Activated CD8-positive, alpha-beta T cell treated with anti-CD3 and anti-CD28 coated beads for 36 hours (primary cell): Measurements from ENCODE around the gene GRID1. TPM values are rescaled to one million over a fixed set of nuclear protein-coding genes. Genes with fewer than 3 reads are reported as not detected.

Experiments
- ATAC-seq: fragments of 200-7000 bp; cut with Tn5 transposase; one replicate; pipeline ENCODE4 v1.10.0; 2021; ENCODE audit warnings: mild to moderate bottlenecking, moderate library complexity
- CTCF ChIA-PET: fragments of 350-600 bp; sonication (Branson Sonifier 250); formaldehyde crosslinking; loops from one replicate; lab custom pipeline; 2021; ENCODE audit warnings: antibody characterized with exemption; lab: Charles Lee
- POLR2A ChIA-PET: fragments of 350-600 bp; sonication (Branson Sonifier 250); formaldehyde crosslinking; loops from one replicate; lab custom pipeline; 2021; ENCODE audit warnings: antibody characterized with exemption; lab: Charles Lee
- DNase-seq: peaks from one replicate; pipeline ENCODE4 v3.0.0-alpha.2; 2020
- H3K27ac Mint-ChIP-seq: one replicate; pipeline ENCODE4 v1.8.0; 2021; ENCODE audit warnings: mild to moderate bottlenecking, mixed read lengths
- H3K27me3 Mint-ChIP-seq: one replicate; pipeline ENCODE4 v1.8.0; 2021; ENCODE audit warnings: mixed read lengths
- H3K36me3 Mint-ChIP-seq: one replicate; pipeline ENCODE4 v1.8.0; 2021; ENCODE audit warnings: low read depth, mixed read lengths
- H3K4me1 Mint-ChIP-seq: one replicate; pipeline ENCODE4 v1.8.0; 2021; ENCODE audit warnings: low read depth, mixed read lengths
- H3K4me3 Mint-ChIP-seq: one replicate; pipeline ENCODE4 v1.8.0; 2021; ENCODE audit warnings: mild to moderate bottlenecking, moderate library complexity, mixed read lengths
- H3K9me3 Mint-ChIP-seq: one replicate; pipeline ENCODE4 v1.8.0; 2021; ENCODE audit warnings: mixed read lengths
- CTCF ChIP-seq: fragments of 200-600 bp; IDR thresholded peaks from one replicate; pipeline ENCODE4 v1.8.0; 2022; ENCODE audit warnings: antibody characterized with exemption, mild to moderate bottlenecking
- intact Hi-C: fragments of 100-400 bp; cut with micrococcal nuclease; formaldehyde crosslinking; loops from one replicate; pipeline ENCODE4 v1.10.0; 2022
- total RNA-seq, 2 experiments: library from RNA; stranded (reverse); gene quantifications; one replicate each; pipeline ENCODE4 v1.2.3, GENCODE V29; 2021

The GRID1 gene
- total RNA-seq, 2 experiments from 2014 or later = not detected

- CTCF ChIA-PET = interaction anchor here (0.8 to 2.6 kb wide), 3 partner anchors 11 to 35 kb away, joined by 3 to 15 read pairs (median 5); no protein-coding TSS in a partner anchor
- POLR2A ChIA-PET = no interaction called here
- TF ChIP-seq CTCF = no peak
- intact Hi-C loops = no loop called here
- ATAC-seq = no peak
- DNase-seq = no peak
- no peaks in the 10 kb centered on the region for H3K36me3 Mint-ChIP-seq
- H3K9me3 Mint-ChIP-seq = no peaks in the 10 kb centered on the region
- no peak overlapping the region for H3K4me3 Mint-ChIP-seq
- H3K27me3 Mint-ChIP-seq = peaks cover 57% of the 10 kb centered on the region
- H3K4me1 Mint-ChIP-seq = peaks cover 12% of the 10 kb centered on the region
- no peak overlapping the region for H3K27ac Mint-ChIP-seq
These were observed 1.9 kb downstream of the GRID1 start for GRCh38 chr10:86364491-86365345.

- Mint-ChIP-seq H3K27me3 (peaks cover 51% of the 10 kb centered on the region), H3K36me3 (no peaks in the 10 kb centered on the region), H3K9me3 (no peaks in the 10 kb centered on the region), H3K4me1 (peaks cover 12% of the 10 kb centered on the region), H3K4me3 (no peak overlapping the region), H3K27ac (no peak overlapping the region)
- DNase-seq (peak; percentile 26), ATAC-seq (peak; percentile 25)
- POLR2A ChIA-PET = no interaction called here
- intact Hi-C loops = no loop called here
- peak; percentile 30 for TF ChIP-seq CTCF
- CTCF ChIA-PET = interaction anchor here (0.8 to 2.6 kb wide), 4 partner anchors 12 to 70 kb away, joined by 3 to 15 read pairs (median 4); no protein-coding TSS in a partner anchor
These were observed 2.6 kb downstream of the GRID1 start for GRCh38 chr10:86363833-86364490.

GRCh38 chr10:86363184-86363832 lies 3.3 kb downstream of the GRID1 start:
- CTCF ChIA-PET = interaction anchor here (1.6 to 2.6 kb wide), 2 partner anchors 12 to 69 kb away, joined by 3 to 15 read pairs; no protein-coding TSS in a partner anchor
- no peak overlapping the region for H3K4me3 Mint-ChIP-seq

GRCh38 chr10:86362586-86363183 lies 3.9 kb downstream of the GRID1 start:
- DNase-seq (no peak), ATAC-seq (no peak)
- CTCF ChIA-PET = interaction anchor here (1.3 to 2.6 kb wide), 3 partner anchors 13 to 222 kb away, joined by 3 to 15 read pairs (median 5); no protein-coding TSS in a partner anchor
- H3K4me1 Mint-ChIP-seq = peaks cover 12% of the 10 kb centered on the region
- no peaks in the 10 kb centered on the region for H3K9me3 Mint-ChIP-seq
- H3K27ac Mint-ChIP-seq = no peak overlapping the region
- H3K27me3 Mint-ChIP-seq = peaks cover 38% of the 10 kb centered on the region
- TF ChIP-seq CTCF = no peak
- no peaks in the 10 kb centered on the region for H3K36me3 Mint-ChIP-seq
- H3K4me3 Mint-ChIP-seq = no peak overlapping the region
- POLR2A ChIA-PET = no interaction called here
- intact Hi-C loops = no loop called here

More at GRCh38 chr10:86363184-86363832, 3.3 kb downstream of the GRID1 start:
- H3K27ac Mint-ChIP-seq = no peak overlapping the region
- peaks cover 44% of the 10 kb centered on the region for H3K27me3 Mint-ChIP-seq
- intact Hi-C loops = no loop called here
- no peaks in the 10 kb centered on the region for H3K9me3 Mint-ChIP-seq
- DNase-seq (peak; percentile 28), ATAC-seq (peak; percentile 24)
- no peak for TF ChIP-seq CTCF
- POLR2A ChIA-PET = no interaction called here
- H3K4me1 Mint-ChIP-seq = peaks cover 12% of the 10 kb centered on the region
- H3K36me3 Mint-ChIP-seq = no peaks in the 10 kb centered on the region
